DOHH2 (cell line): Measurements from ENCODE around the gene FNDC3B.

Source experiments
- H3F3A ChIP-seq: fragments of 200-600 bp; sonication (generic), shearing (Covaris generic); 2 replicates; pipeline ENCODE4 v1.6.0; 2016; ENCODE audit warnings: antibody characterized with exemption, mild to moderate bottlenecking; ENCODE audit not compliant: control insufficient read depth, insufficient read depth
- H3K27ac ChIP-seq: fragments of 200-600 bp; sonication (generic); 2 replicates; pipeline ENCODE4 v1.5.1; 2014; ENCODE audit warnings: low read depth, mild to moderate bottlenecking, low read length, moderate library complexity
- H3K27me3 ChIP-seq: fragments of 200-600 bp; sonication (generic); 2 replicates; pipeline ENCODE4 v1.6.1; 2014; ENCODE audit warnings: mild to moderate bottlenecking, low read length, mixed read lengths; ENCODE audit not compliant: control insufficient read depth
- H3K36me3 ChIP-seq: fragments of 200-600 bp; sonication (generic); 2 replicates; pipeline ENCODE4 v1.6.1; 2014; ENCODE audit warnings: mild to moderate bottlenecking, low read length, moderate library complexity, mixed read lengths; ENCODE audit not compliant: control insufficient read depth
- H3K4me1 ChIP-seq: fragments of 200-600 bp; sonication (generic); 2 replicates; pipeline ENCODE4 v1.6.1; 2014; ENCODE audit warnings: mild to moderate bottlenecking, low read length, mixed read lengths; ENCODE audit not compliant: control insufficient read depth
- H3K4me2 ChIP-seq: fragments of 200-600 bp; sonication (generic); 2 replicates; pipeline ENCODE4 v1.6.0; 2014; ENCODE audit warnings: mild to moderate bottlenecking, low read length, moderate library complexity
- H3K4me3 ChIP-seq: fragments of 200-600 bp; sonication (generic); 2 replicates; pipeline ENCODE4 v1.5.1; 2014; ENCODE audit warnings: mild to moderate bottlenecking, low read length, mixed read lengths
- H3K79me2 ChIP-seq: fragments of 200-600 bp; sonication (generic); 2 replicates; pipeline ENCODE4 v1.6.1; 2014; ENCODE audit warnings: mild to moderate bottlenecking, low read length, mixed read lengths; ENCODE audit not compliant: control insufficient read depth
- H3K9me2 ChIP-seq: fragments of 200-600 bp; sonication (generic); replicated peaks from 2 replicates; pipeline ENCODE4 v1.6.1; 2014; ENCODE audit warnings: mild to moderate bottlenecking, low read length, mixed read lengths; ENCODE audit not compliant: control insufficient read depth
- H3K9me3 ChIP-seq: fragments of 200-600 bp; sonication (generic); 2 replicates; pipeline ENCODE4 v1.6.1; 2014; ENCODE audit warnings: antibody characterized with exemption, low read length, mixed read lengths; ENCODE audit not compliant: control insufficient read depth, insufficient read depth
- H4K20me1 ChIP-seq: fragments of 200-600 bp; sonication (generic); 2 replicates; pipeline ENCODE4 v1.6.0; 2014; ENCODE audit warnings: low read depth, mild to moderate bottlenecking, antibody characterized with exemption, low read length, moderate library complexity; ENCODE audit not compliant: control insufficient read depth, insufficient read depth
- CTCF ChIP-seq: fragments of 200-600 bp; sonication (generic); IDR thresholded peaks from one replicate; pipeline ENCODE4 v1.5.1; 2014; ENCODE audit warnings: antibody characterized with exemption, mild to moderate bottlenecking, low read depth, low read length; ENCODE audit not compliant: poor library complexity, severe bottlenecking
- EZH2phosphoT487 ChIP-seq: fragments of 200-600 bp; sonication (generic); IDR thresholded peaks from 2 replicates; pipeline ENCODE4 v1.6.1; 2017; ENCODE audit warnings: borderline replicate concordance, mild to moderate bottlenecking, antibody characterized with exemption, low read length, moderate library complexity, mixed read lengths

The FNDC3B gene

DNA sequence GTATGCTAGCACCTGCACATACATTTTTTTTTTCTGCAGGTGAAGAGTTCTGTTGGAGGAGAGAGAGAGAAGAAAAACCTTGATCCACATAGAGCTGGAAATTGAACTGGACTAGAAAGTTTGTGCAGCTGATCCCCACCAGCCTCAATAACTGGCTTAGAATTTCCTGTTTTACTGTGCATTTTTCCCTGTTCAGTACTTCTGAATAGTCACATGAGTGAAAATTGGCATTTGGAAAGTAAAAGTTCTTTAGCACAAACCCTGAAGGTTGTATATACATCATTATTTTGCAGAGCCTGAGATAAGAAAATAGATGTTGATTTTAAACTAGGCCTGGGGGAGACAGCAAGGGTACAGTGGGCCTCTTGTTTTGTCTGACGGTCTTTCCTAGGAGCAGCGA, 366.5 kb downstream of the FNDC3B start:
- Histone ChIP-seq H3K4me3 (no peak overlapping the region), H3F3A (no peaks in the 10 kb centered on the region)
- TF ChIP-seq CTCF (no peak), EZH2phosphoT487 (no peak)

GRCh38 chr3:172407872-172408271, 368.5 kb downstream of the FNDC3B start:
- Histone ChIP-seq H3K9me2 (no peaks in the 10 kb centered on the region), H3F3A (no peaks in the 10 kb centered on the region), H3K79me2 (no peaks in the 10 kb centered on the region), H3K27ac (no peak overlapping the region), H3K4me1 (no peaks in the 10 kb centered on the region), H3K4me2 (no peak overlapping the region), H3K9me3 (no peaks in the 10 kb centered on the region), H4K20me1 (no peaks in the 10 kb centered on the region), H3K4me3 (no peak overlapping the region), H3K27me3 (no peaks in the 10 kb centered on the region), H3K36me3 (no peaks in the 10 kb centered on the region)
- TF ChIP-seq CTCF (no peak), EZH2phosphoT487 (no peak)

More for the DNA sequence above, 366.5 kb downstream of the FNDC3B start:
- H3K4me1 ChIP-seq: no peaks in the 10 kb centered on the region
- no peaks in the 10 kb centered on the region for H4K20me1 ChIP-seq
- no peaks in the 10 kb centered on the region for H3K9me3 ChIP-seq
- H3K9me2 ChIP-seq: no peaks in the 10 kb centered on the region
- H3K4me2 ChIP-seq: no peak overlapping the region
- no peaks in the 10 kb centered on the region for H3K27me3 ChIP-seq
- no peak overlapping the region for H3K27ac ChIP-seq
- H3K36me3 ChIP-seq: no peaks in the 10 kb centered on the region
- no peaks in the 10 kb centered on the region for H3K79me2 ChIP-seq

GRCh38 chr3:172410702-172411477, 371.5 kb downstream of the FNDC3B start:
- Histone ChIP-seq H3K4me3 (no peak overlapping the region), H3K9me2 (no peaks in the 10 kb centered on the region), H3K9me3 (no peaks in the 10 kb centered on the region), H3K36me3 (no peaks in the 10 kb centered on the region), H3K4me2 (no peak overlapping the region), H3K27me3 (no peaks in the 10 kb centered on the region), H4K20me1 (no peaks in the 10 kb centered on the region), H3K4me1 (no peaks in the 10 kb centered on the region), H3F3A (no peaks in the 10 kb centered on the region), H3K79me2 (no peaks in the 10 kb centered on the region), H3K27ac (no peak overlapping the region)
- TF ChIP-seq EZH2phosphoT487 (no peak), CTCF (no peak)
